HG02763 (cell line): Measurements from ENCODE around the gene RPL13A.

Source experiments
- ATAC-seq: cut with Tn5 transposase; IDR thresholded peaks from one replicate; pipeline ENCODE4 v1.9.1; 2021; ENCODE audit warnings: mild to moderate bottlenecking, moderate library complexity; ENCODE audit not compliant: unreplicated experiment

Gene RPL13A

DNA sequence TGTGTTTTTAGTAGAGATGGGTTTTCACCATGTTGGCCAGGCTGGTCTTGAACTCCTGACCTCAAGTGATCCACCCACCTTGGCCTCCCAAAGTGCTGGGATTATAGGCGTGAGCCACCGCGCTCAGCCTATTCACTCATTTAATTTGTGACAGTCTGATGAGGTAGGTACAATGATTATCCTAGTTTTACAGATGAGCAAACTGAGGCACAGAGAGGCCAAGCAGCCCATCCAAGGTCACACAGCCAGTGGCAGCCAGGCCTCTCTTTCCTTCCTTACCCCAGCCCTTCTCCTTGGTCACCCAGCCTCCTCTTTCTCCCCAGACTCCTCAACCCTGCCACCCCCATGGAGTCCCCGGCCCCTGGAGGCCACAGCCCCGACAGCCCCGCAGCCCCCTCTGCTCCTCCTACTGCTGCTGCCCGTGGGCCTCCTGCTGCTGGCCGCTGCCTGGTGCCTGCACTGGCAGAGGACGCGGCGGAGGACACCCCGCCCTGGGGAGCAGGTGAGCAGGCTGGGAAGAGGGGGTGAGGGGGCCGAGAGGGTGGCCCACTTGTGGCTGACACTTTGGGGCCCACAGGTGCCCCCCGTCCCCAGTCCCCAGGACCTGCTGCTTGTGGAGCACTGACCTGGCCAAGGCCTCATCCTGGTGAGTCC lies 7.3 kb upstream of the RPL13A start:
- no peak for ATAC-seq

- ATAC-seq: no peak
These were observed 6.3 kb upstream of the RPL13A start for GRCh38 chr19:49481020-49481683.

DNA sequence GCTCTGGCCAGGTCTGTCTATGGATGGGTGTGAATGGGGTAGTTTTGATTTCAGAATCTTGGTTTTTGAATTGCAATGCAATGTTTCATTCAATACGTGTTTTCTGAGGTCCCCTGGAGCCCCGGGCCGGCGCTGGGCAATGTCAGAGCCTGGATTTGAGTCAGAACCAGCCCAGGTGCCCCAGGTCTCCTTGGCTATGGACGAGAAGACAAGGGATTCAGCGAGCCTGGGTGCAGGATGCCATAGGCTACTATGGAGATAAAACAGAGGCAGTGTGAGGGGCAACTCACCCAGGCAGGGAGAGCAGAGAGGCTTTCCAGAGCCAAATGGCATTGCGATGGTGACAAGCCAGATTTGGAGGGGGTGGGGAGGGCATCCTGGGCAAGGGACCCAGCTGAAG lies 1.2 kb upstream of the RPL13A start:
- no peak for ATAC-seq

- no peak for ATAC-seq
These were observed 615 bp upstream of the RPL13A start for GRCh38 chr19:49486710-49487276.

- ATAC-seq: no peak
These were observed 846 bp downstream of the RPL13A start for GRCh38 chr19:49488046-49488862.

GRCh38 chr19:49488863-49489537 lies 1.6 kb downstream of the RPL13A start:
- no peak for ATAC-seq

DNA sequence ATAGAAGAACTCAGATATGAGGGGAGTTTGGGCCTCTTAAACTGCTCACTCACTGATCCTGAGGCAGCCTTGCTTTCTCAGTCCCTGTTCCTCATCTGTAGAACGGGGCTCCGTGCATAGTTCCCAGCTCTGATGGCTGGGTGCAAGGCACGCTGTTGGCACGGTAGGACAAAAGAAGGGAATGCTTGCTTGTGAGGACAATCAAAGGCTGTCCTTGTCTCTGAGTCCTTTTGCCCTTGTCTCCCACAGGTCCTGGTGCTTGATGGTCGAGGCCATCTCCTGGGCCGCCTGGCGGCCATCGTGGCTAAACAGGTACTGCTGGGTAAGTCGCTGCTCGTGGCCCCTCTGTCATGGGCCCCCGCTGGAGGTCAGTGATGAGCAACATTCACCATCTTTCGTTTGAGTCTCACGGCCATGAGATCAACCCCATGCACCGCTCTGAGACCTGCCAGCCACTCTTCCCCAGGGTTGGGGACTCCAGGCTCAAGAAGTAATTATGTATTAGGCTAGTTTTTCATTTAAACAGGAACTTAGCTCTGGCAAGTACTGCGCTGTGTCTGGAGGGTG lies 2.3 kb downstream of the RPL13A start:
- ATAC-seq: no peak

- ATAC-seq: no peak
These were observed 3.0 kb downstream of the RPL13A start for GRCh38 chr19:49490287-49491029.

DNA sequence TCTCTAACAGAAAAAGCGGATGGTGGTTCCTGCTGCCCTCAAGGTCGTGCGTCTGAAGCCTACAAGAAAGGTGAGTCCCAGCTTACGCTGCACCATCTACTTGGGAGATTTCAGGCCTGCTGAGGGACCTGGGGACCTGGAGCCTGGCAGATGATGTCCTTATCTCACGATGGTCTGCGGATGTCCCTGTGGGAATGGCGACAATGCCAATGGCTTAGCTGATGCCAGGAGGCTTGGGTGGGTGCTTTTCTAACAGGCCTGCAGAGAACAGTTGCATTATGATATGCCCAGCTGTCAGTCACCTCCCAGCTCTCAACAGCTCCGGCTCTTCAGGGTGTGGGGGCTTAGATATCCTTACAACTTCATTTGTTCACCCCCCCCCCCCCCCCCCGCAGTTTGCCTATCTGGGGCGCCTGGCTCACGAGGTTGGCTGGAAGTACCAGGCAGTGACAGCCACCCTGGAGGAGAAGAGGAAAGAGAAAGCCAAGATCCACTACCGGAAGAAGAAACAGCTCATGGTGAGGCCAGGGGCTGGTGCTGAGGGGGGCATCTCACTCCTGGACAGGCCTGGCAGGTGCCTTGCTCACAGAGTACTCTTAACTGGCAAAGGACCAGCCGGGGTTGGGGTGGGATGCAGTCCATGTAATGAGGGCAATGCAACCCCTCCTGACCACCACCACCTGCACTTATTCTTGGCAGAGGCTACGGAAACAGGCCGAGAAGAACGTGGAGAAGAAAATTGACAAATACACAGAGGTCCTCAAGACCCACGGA lies 3.8 kb downstream of the RPL13A start:
- no peak for ATAC-seq

- ATAC-seq: no peak
These were observed 4.6 kb downstream of the RPL13A start for GRCh38 chr19:49491804-49492572.

DNA sequence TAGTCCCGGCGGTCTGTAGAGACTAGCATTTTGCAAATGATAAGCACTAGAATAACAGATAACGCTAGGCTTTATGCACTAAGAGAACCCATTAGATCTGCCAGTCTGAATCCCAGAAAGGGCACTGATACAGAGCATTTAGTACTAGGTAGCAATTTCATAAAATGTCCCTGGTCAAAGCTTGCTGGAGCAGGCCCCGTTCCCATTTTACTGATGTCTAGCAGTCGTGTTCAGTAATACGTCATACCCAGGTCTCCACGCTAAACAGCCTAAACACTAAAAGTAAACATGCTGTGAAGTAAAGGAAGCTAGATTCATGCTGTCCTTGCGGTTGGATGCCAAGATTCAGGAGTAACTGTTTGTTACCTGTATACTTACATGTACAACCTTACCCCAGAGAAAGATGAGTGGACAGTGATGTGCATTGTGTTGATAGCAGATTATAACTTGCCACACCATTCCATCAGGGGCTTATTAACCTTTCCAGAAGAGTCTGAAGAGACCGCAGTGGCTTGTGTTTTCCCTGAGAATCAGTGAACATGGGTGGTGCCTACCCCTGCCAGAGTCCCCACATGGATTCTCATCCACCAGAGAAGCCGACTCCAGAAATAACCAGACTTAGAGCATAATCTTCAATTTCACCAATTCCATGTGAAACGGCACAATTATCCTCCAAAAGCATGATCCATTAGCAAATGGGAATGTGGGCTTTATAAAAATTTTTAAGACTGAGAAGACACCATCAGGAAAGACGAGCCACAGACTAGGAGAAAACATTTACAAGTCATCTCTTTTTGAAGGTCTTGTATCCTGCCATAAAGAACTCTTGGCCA lies 5.4 kb downstream of the RPL13A start:
- no peak for ATAC-seq

DNA sequence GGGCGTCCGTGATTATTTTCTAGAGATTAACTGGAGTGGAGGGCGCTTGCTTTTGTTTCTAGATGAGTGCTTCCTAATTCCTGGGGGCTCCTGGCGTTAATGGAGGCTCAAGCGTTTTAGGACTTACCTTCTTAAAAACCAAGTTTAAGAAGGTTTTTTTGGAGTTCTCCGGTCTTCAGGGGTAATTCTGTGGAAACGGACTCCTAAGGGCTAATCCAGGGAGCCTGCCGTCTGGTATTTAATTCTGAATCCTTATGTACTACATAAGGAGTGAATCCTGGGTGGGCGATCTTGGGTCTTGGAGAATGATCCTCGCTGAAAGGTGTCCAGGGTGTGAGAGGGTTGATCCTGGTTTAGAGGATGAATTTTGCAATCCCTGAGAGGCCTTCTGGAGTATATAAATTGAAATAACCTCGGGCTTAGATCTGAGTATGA lies 9.2 kb downstream of the RPL13A start:
- ATAC-seq: no peak

GRCh38 chr19:49497047-49497788 lies 9.8 kb downstream of the RPL13A start:
- ATAC-seq: no peak

GRCh38 chr19:49497789-49498103 lies 10.3 kb downstream of the RPL13A start:
- ATAC-seq: no peak

DNA sequence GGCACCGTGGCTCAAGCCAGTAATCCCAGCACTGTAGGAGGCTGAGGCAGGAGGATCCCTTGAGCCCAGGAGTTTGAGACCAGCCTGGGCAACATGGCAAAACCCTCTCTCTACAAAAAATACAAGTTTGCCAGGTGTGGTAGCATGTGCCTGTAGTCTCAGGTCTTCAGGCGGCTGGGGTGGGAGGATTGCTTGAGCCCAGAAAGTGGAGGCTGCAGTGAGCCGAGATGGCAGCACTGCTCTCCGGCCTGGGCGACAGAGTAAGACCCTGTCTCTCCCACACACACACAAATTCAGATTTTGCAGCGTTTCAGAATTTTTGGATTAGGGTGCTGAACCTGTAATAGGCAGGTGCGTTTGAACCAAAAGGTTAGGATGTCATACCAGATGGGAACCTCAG lies 11.1 kb downstream of the RPL13A start:
- no peak for ATAC-seq

DNA sequence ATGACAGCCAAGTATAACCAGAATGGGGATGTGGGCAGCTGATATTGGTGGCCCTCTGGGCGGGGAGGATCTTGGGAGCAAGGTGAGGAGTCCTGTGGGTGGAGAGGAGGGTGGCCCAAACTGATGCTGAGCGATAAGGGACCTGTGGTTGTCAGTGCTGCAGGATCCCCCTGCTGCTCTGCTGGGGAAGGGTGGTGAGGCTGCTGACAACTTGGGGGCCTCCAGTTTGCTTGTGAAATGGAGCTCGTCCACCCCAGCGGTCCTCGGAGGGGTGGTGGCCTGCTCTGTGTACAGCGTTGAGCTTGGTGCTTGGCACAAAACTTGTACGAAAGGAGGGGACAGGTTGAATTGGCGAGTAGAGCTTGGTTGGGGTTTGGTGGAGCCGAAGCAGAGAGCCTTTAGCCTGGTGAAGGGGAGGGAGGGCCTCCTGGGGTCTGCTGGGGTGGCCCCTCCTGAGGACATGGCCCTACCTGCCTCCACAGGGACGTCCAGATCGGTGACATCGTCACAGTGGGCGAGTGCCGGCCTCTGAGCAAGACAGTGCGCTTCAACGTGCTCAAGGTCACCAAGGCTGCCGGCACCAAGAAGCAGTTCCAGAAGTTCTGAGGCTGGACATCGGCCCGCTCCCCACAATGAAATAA lies 11.7 kb downstream of the RPL13A start:
- no peak for ATAC-seq
